Loucy (cell line): Measurements from ENCODE around the gene MMP15.

Experiments used
- H2AFZ ChIP-seq: fragments of 200-600 bp; sonication (generic); 2 replicates; pipeline ENCODE4 v1.6.0; 2016; ENCODE audit warnings: antibody characterized with exemption, mild to moderate bottlenecking, low read length, moderate library complexity
- H3F3A ChIP-seq: fragments of 200-600 bp; 2 replicates; pipeline ENCODE4 v1.6.0; 2016; ENCODE audit warnings: antibody characterized with exemption, low read depth, mild to moderate bottlenecking
- H3K27me3 ChIP-seq: fragments of 200-600 bp; sonication (generic); 2 replicates; pipeline ENCODE4 v1.6.1; 2014; ENCODE audit warnings: low read length, mild to moderate bottlenecking; ENCODE audit not compliant: insufficient read depth, poor library complexity, severe bottlenecking
- H3K36me3 ChIP-seq: fragments of 200-600 bp; sonication (generic); 2 replicates; pipeline ENCODE4 v1.6.1; 2016; ENCODE audit warnings: low read length; ENCODE audit not compliant: insufficient read depth
- H3K4me1 ChIP-seq: fragments of 200-600 bp; sonication (generic); 2 replicates; pipeline ENCODE4 v1.5.1; 2014; ENCODE audit warnings: low read length, mild to moderate bottlenecking; ENCODE audit not compliant: insufficient read depth, poor library complexity, severe bottlenecking
- H3K4me2 ChIP-seq: fragments of 200-600 bp; sonication (generic); 2 replicates; pipeline ENCODE4 v1.6.0; 2014; ENCODE audit warnings: antibody characterized with exemption, low read length, low read depth, mild to moderate bottlenecking; ENCODE audit not compliant: poor library complexity, severe bottlenecking
- H3K4me3 ChIP-seq: fragments of 200-600 bp; sonication (generic); 2 replicates; pipeline ENCODE4 v1.5.1; 2014; ENCODE audit warnings: low read length, mild to moderate bottlenecking, mixed read lengths; ENCODE audit not compliant: poor library complexity, severe bottlenecking
- H3K79me2 ChIP-seq: fragments of 200-600 bp; sonication (generic); 2 replicates; pipeline ENCODE4 v1.6.1; 2014; ENCODE audit warnings: low read length; ENCODE audit not compliant: insufficient read depth
- H3K9ac ChIP-seq: fragments of 200-600 bp; sonication (generic); 2 replicates; pipeline ENCODE4 v1.6.0; 2014; ENCODE audit warnings: mild to moderate bottlenecking, low read depth, low read length, moderate library complexity; ENCODE audit not compliant: poor library complexity, severe bottlenecking
- H3K9me2 ChIP-seq: fragments of 200-600 bp; sonication (generic); replicated peaks from 2 replicates; pipeline ENCODE4 v1.6.1; 2016; ENCODE audit warnings: low read depth, low read length, mixed read lengths
- H3K9me3 ChIP-seq: fragments of 200-600 bp; sonication (generic); 2 replicates; pipeline ENCODE4 v1.6.1; 2014; ENCODE audit warnings: mild to moderate bottlenecking, antibody characterized with exemption, low read length, low read depth; ENCODE audit not compliant: insufficient read depth
- H4K20me1 ChIP-seq: fragments of 200-600 bp; sonication (generic); 2 replicates; pipeline ENCODE4 v1.6.0; 2014; ENCODE audit warnings: antibody characterized with exemption, low read length, mild to moderate bottlenecking; ENCODE audit not compliant: insufficient read depth, poor library complexity, severe bottlenecking
- CTCF ChIP-seq: fragments of 200-600 bp; sonication (generic); conservative IDR thresholded peaks from 2 replicates; pipeline ENCODE4 v1.5.1; 2014; ENCODE audit warnings: mild to moderate bottlenecking, antibody characterized with exemption, low read length
- EZH2phosphoT487 ChIP-seq: fragments of 200-600 bp; IDR thresholded peaks from 2 replicates; pipeline ENCODE4 v1.6.1; 2018; ENCODE audit warnings: antibody characterized with exemption, mild to moderate bottlenecking, moderate library complexity, borderline replicate concordance

MMP15 gene

GRCh38 chr16:58051296-58051695 lies 25.7 kb downstream of the MMP15 start:
- Histone ChIP-seq H3K36me3 (no peaks in the 10 kb centered on the region), H3K9me2 (no peaks in the 10 kb centered on the region)

GRCh38 chr16:58051821-58052603 lies 26.5 kb downstream of the MMP15 start:
- Histone ChIP-seq H3K4me1 (no peaks in the 10 kb centered on the region), H3K9me3 (no peaks in the 10 kb centered on the region), H3K79me2 (no peaks in the 10 kb centered on the region), H3K27me3 (no peaks in the 10 kb centered on the region), H3F3A (no peaks in the 10 kb centered on the region), H3K4me2 (no peak overlapping the region), H3K9ac (no peak overlapping the region), H2AFZ (no peak overlapping the region), H4K20me1 (no peaks in the 10 kb centered on the region), H3K36me3 (no peaks in the 10 kb centered on the region), H3K9me2 (no peaks in the 10 kb centered on the region), H3K4me3 (no peak overlapping the region)
- TF ChIP-seq EZH2phosphoT487 (no peak), CTCF (no peak)

More at GRCh38 chr16:58051296-58051695, 25.7 kb downstream of the MMP15 start:
- H4K20me1 ChIP-seq = no peaks in the 10 kb centered on the region
- no peaks in the 10 kb centered on the region for H3K4me1 ChIP-seq
- H3K4me3 ChIP-seq = no peak overlapping the region
- H3K4me2 ChIP-seq = no peak overlapping the region
- H3K9ac ChIP-seq = no peak overlapping the region
- no peaks in the 10 kb centered on the region for H3F3A ChIP-seq
- H3K9me3 ChIP-seq = no peaks in the 10 kb centered on the region
- TF ChIP-seq EZH2phosphoT487 (no peak), CTCF (no peak)
- H2AFZ ChIP-seq = no peak overlapping the region
- no peaks in the 10 kb centered on the region for H3K79me2 ChIP-seq
- H3K27me3 ChIP-seq = no peaks in the 10 kb centered on the region

- H3F3A ChIP-seq = no peaks in the 10 kb centered on the region
- H3K79me2 ChIP-seq = no peaks in the 10 kb centered on the region
- no peak overlapping the region for H3K4me3 ChIP-seq
- no peaks in the 10 kb centered on the region for H3K9me2 ChIP-seq
- H3K9ac ChIP-seq = no peak overlapping the region
- no peaks in the 10 kb centered on the region for H3K36me3 ChIP-seq
- H3K4me2 ChIP-seq = no peak overlapping the region
- H2AFZ ChIP-seq = no peak overlapping the region
- no peaks in the 10 kb centered on the region for H3K9me3 ChIP-seq
- H3K27me3 ChIP-seq = no peaks in the 10 kb centered on the region
- no peaks in the 10 kb centered on the region for H3K4me1 ChIP-seq
- H4K20me1 ChIP-seq = no peaks in the 10 kb centered on the region
- TF ChIP-seq CTCF = no peak
- no peak for TF ChIP-seq EZH2phosphoT487
These were observed 28.1 kb downstream of the MMP15 start for GRCh38 chr16:58053682-58054005.
